Measurements from ENCODE around the gene TMEM203.
A peak's percentile ranks its signal among the peaks of the same experiment; 100 is the strongest.

DNA sequence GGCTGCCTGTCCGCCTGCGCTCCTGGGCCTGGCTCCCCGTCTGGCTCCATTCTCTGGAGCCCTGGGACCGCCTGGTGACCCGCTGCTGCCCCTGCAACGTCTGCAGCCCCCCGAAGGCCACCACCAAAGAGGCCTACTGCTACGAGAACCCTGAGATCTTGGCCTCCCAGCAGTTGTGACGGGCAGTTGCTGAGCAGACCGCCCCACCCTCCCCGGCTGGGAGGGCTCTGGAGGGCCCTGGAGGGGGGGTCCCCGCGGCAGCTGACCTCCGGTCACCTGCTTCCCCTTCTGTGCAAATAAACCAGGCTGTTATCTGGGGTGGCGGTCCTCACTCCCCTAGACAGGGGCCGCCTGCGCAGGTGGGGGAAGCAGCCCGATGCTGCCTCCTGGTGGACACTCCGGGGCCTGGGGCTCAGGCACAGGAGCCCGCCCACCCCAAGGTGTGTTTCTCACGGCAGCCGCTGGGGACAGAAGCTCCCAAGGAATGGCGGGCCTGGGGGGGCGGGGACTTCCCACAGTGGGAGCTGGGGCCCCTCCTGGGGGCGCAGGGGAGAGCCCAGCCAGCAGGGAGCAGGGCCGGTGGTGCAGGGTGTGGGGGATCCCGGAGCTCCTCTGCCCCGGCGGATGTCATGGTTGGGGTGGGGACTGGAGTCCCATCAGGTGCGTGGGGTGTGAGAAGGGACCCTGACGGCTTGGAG is 30.9 kb upstream of the TMEM203 start:
- TF ChIP-seq, protein P1, sequence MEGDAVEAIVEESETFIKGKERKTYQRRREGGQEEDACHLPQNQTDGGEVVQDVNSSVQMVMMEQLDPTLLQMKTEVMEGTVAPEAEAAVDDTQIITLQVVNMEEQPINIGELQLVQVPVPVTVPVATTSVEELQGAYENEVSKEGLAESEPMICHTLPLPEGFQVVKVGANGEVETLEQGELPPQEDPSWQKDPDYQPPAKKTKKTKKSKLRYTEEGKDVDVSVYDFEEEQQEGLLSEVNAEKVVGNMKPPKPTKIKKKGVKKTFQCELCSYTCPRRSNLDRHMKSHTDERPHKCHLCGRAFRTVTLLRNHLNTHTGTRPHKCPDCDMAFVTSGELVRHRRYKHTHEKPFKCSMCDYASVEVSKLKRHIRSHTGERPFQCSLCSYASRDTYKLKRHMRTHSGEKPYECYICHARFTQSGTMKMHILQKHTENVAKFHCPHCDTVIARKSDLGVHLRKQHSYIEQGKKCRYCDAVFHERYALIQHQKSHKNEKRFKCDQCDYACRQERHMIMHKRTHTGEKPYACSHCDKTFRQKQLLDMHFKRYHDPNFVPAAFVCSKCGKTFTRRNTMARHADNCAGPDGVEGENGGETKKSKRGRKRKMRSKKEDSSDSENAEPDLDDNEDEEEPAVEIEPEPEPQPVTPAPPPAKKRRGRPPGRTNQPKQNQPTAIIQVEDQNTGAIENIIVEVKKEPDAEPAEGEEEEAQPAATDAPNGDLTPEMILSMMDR (conservative IDR thresholded peaks at IDR 0.05; ENCODE audit: low read depth, low read length), result peak; percentile 92
- no peak for TF ChIP-seq EZH2 (IDR thresholded peaks at IDR 0.05; ENCODE audit: low read length, unreplicated experiment)

All from PC-3 (cell line).